PC-9 (cell line): ENCODE measurements around the gene PTPRCAP.
"Not testable (repeated sequence)": the region's sequence is repeated elsewhere in the genome, so short reads cannot be mapped to it uniquely, and the experiment has no call there.

ENCODE experiments used
- CTCF ChIP-seq: fragments of 200-600 bp; sonication (generic); conservative IDR thresholded peaks from 2 replicates; pipeline ENCODE4 v1.6.1; 2017; ENCODE audit warnings: mixed run types, antibody characterized with exemption, mild to moderate bottlenecking, moderate library complexity
- EZH2 ChIP-seq: fragments of 200-600 bp; sonication (generic); IDR thresholded peaks from 2 replicates; pipeline ENCODE4 v1.8.0; 2017; ENCODE audit warnings: antibody characterized with exemption, low read depth

- not testable (repeated sequence) for TF ChIP-seq CTCF, EZH2
These were observed 35.2 kb downstream of the PTPRCAP start for GRCh38 chr11:67402192-67402839.
